HG03521 (cell line): ENCODE measurements around the gene TBC1D5.
"Not testable (repeated sequence)": the region's sequence is repeated elsewhere in the genome, so short reads cannot be mapped to it uniquely, and the experiment has no call there.

Experiments used
- ATAC-seq: cut with Tn5 transposase; IDR thresholded peaks from one replicate; pipeline ENCODE4 v1.9.1; 2021; ENCODE audit warnings: mild to moderate bottlenecking, moderate library complexity; ENCODE audit not compliant: unreplicated experiment

The TBC1D5 gene

GRCh38 chr3:17742102-17742879, at the start of gene TBC1D5:
TSS of gene TBC1D5 (minus strand) at chr3:17742631. CDS start at chr3:17508570, 234,061 bp downstream.
- peak; percentile 76 for ATAC-seq

GRCh38 chr3:17783426-17783825, 41.0 kb upstream of the TBC1D5 start:
- no peak for ATAC-seq

GRCh38 chr3:17782751-17783150, 40.3 kb upstream of the TBC1D5 start:
- no peak for ATAC-seq

GRCh38 chr3:17780369-17780768, 37.9 kb upstream of the TBC1D5 start:
- ATAC-seq = not testable (repeated sequence)

- ATAC-seq = not testable (repeated sequence)
Measured at GRCh38 chr3:17779304-17780250, 37.1 kb upstream of the TBC1D5 start.

GRCh38 chr3:17777326-17777725, 34.9 kb upstream of the TBC1D5 start:
- ATAC-seq = not testable (repeated sequence)

- no peak for ATAC-seq
Measured at GRCh38 chr3:17775073-17775472, 32.6 kb upstream of the TBC1D5 start.

- ATAC-seq = not testable (repeated sequence)
Measured at GRCh38 chr3:17774180-17774910, 31.9 kb upstream of the TBC1D5 start.

GRCh38 chr3:17772556-17772955, 30.1 kb upstream of the TBC1D5 start:
- no peak for ATAC-seq

- no peak for ATAC-seq
Measured at GRCh38 chr3:17771177-17772017, 29.0 kb upstream of the TBC1D5 start.

- ATAC-seq = no peak
Measured at GRCh38 chr3:17770682-17771081, 28.3 kb upstream of the TBC1D5 start.

- ATAC-seq = peak; percentile 61
Measured at GRCh38 chr3:17765819-17766472, 23.5 kb upstream of the TBC1D5 start.

- no peak for ATAC-seq
Measured at GRCh38 chr3:17761563-17761962, 19.1 kb upstream of the TBC1D5 start.

- ATAC-seq = no peak
Measured at GRCh38 chr3:17759901-17760300, 17.5 kb upstream of the TBC1D5 start.

GRCh38 chr3:17755836-17756235, 13.4 kb upstream of the TBC1D5 start:
- ATAC-seq = no peak

GRCh38 chr3:17753632-17753992, 11.2 kb upstream of the TBC1D5 start:
- no peak for ATAC-seq

- ATAC-seq = no peak
Measured at GRCh38 chr3:17752876-17753631, 10.6 kb upstream of the TBC1D5 start.

GRCh38 chr3:17752436-17752835, 10.0 kb upstream of the TBC1D5 start:
- ATAC-seq = no peak

GRCh38 chr3:17749705-17750293, 7.4 kb upstream of the TBC1D5 start:
- peak; percentile 17 for ATAC-seq
